ENCODE measurements around the gene PSPN.

DNA sequence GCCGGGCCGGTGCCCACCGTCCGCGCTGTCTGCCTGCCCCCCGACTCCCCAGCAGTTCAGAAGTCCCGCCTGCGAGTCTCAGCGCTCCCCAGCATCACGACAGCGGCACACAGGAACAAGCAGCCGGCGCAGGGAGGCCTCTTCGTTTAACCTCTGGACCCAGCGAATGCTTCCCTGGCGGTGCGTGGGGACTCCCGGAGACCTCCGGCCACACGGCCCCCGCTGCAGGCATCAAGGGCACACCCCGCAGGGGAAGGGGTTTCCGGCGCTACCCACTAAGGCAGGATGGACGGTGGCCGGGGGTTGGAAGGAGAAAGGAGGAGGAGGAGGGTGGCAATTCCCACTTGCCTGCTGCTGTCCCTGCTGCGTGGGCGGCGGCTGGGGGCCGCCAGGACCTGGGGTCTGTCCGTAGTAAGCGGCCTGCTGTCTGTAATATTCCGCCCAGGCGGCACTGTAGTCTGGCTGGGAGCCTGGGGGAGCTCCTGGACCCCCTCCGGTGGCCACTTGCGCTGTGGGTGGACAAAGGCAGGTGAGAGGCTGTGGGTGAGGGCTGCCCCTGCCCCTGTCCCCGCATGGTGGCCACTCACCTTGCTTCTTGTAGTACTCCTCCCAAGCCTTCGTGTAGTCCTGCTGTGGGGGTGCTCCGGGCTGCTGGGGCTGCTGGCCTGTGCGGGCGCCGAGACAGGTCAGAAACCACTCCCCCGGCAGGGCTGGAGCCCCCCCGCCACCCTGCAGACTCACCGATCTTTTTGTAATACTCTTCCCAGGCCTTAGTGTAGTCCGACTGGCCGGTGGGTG lies 39.3 kb upstream of the PSPN start:
- TF ChIP-seq, protein P1, sequence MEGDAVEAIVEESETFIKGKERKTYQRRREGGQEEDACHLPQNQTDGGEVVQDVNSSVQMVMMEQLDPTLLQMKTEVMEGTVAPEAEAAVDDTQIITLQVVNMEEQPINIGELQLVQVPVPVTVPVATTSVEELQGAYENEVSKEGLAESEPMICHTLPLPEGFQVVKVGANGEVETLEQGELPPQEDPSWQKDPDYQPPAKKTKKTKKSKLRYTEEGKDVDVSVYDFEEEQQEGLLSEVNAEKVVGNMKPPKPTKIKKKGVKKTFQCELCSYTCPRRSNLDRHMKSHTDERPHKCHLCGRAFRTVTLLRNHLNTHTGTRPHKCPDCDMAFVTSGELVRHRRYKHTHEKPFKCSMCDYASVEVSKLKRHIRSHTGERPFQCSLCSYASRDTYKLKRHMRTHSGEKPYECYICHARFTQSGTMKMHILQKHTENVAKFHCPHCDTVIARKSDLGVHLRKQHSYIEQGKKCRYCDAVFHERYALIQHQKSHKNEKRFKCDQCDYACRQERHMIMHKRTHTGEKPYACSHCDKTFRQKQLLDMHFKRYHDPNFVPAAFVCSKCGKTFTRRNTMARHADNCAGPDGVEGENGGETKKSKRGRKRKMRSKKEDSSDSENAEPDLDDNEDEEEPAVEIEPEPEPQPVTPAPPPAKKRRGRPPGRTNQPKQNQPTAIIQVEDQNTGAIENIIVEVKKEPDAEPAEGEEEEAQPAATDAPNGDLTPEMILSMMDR (IDR thresholded peaks at IDR 0.05; ENCODE audit: low read depth, low read length) = no peak
- no peak for TF ChIP-seq EZH2phosphoT487 (IDR thresholded peaks at IDR 0.05; ENCODE audit: low read depth)

All from OCI-LY3 (cell line).